MM.1S (cell line): ENCODE data around the gene SPIN1.

Experiments used
- CTCF ChIP-seq: fragments of 300-600 bp; sonication (generic); IDR thresholded peaks from 2 replicates; pipeline ENCODE4 v1.5.1; 2016; ENCODE audit warnings: antibody characterized with exemption, low read length, mixed read lengths
- EZH2 ChIP-seq: fragments of 300-600 bp; sonication (generic); optimal IDR thresholded peaks from 2 replicates; pipeline ENCODE3; 2017; ENCODE audit warnings: low read depth, mild to moderate bottlenecking, antibody characterized with exemption, low read length, mixed read lengths
- EZH2phosphoT487 ChIP-seq: fragments of 300-600 bp; sonication (generic); IDR thresholded peaks from 2 replicates; pipeline ENCODE4 v1.6.1; 2018; ENCODE audit warnings: antibody characterized with exemption, low read length

GRCh38 chr9:88523056-88523455 lies 134.8 kb downstream of the SPIN1 start:
- TF ChIP-seq EZH2 (no peak), CTCF (no peak), EZH2phosphoT487 (no peak)
